Immature natural killer cell (primary cell): ENCODE measurements around the gene TMEM232. TPM values are rescaled to one million over a fixed set of nuclear protein-coding genes. Genes with fewer than 3 reads are reported as not detected.

Source experiments
- DNase-seq, 3 donors: peaks; one replicate each; pipeline ENCODE4 v3.0.0; 2022; ENCODE audit warnings: mixed read lengths in 1 of 3
- H3K27ac Mint-ChIP-seq, 6 donors: one replicate each; pipeline ENCODE4 v1.8.0; 2020; ENCODE audit warnings: mixed read lengths in 6 of 6, mild to moderate bottlenecking in 5 of 6, inconsistent platforms in 4 of 6, moderate library complexity in 3 of 6
- H3K27me3 Mint-ChIP-seq, 3 donors: one replicate each; pipeline ENCODE4 v1.8.0; 2020 to 2021; ENCODE audit warnings: low read depth in 3 of 3, mild to moderate bottlenecking in 3 of 3, mixed read lengths in 3 of 3, moderate library complexity in 3 of 3, inconsistent platforms in 1 of 3
- H3K36me3 Mint-ChIP-seq, 3 donors: one replicate each; pipeline ENCODE4 v1.8.0; 2020; ENCODE audit warnings: mixed read lengths in 3 of 3, inconsistent platforms in 2 of 3, mild to moderate bottlenecking in 2 of 3
- H3K4me1 Mint-ChIP-seq, 2 donors: one replicate each; pipeline ENCODE4 v1.8.0; 2020; ENCODE audit warnings: inconsistent platforms in 2 of 2, mild to moderate bottlenecking in 2 of 2, mixed read lengths in 2 of 2, moderate library complexity in 1 of 2
- H3K4me3 Mint-ChIP-seq, 5 donors: one replicate each; pipeline ENCODE4 v1.8.0; 2020; ENCODE audit warnings: mild to moderate bottlenecking in 5 of 5, mixed read lengths in 5 of 5, inconsistent platforms in 3 of 5, moderate library complexity in 3 of 5
- H3K9me3 Mint-ChIP-seq, 6 donors: one replicate each; pipeline ENCODE4 v1.8.0; 2020; ENCODE audit warnings: mild to moderate bottlenecking in 6 of 6, mixed read lengths in 6 of 6, inconsistent platforms in 4 of 6, moderate library complexity in 3 of 6
- polyA plus RNA-seq, 3 donors: library from polyadenylated mRNA; unstranded; fragments of 300-500 nt; fragmentation: Illumina TruSeq; gene quantifications; one replicate each; pipeline ENCODE4 v1.2.3, GENCODE V29; 2021

TMEM232 gene
- polyA plus RNA-seq, 3 donors from 2014 or later, result not detected

DNA sequence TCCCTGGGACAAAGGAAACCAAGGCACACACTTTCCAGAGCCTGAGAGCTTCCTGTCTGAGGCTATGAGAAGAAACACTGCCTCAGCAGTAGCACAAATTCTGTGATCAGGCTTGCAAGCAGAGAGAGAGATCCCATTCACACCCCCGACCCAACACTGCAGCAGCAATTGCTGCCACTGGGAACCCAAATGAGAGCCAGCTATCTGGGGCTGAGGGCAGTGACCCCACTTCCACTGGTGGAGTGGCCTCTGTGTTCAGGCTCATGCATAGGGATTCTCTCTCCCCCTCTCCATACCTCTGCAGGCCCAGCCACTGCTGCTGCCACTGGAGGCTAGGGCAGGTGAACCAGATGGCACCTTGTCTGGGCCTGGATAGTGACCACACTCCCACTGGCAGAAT is 95.2 kb downstream of the TMEM232 start:
- H3K4me3 Mint-ChIP-seq, result no peak overlapping the region
- no peaks in the 10 kb centered on the region for H3K4me1 Mint-ChIP-seq
- peaks cover 0 to 3% (median 0%) of the 10 kb centered on the region in 3 donors for H3K27me3 Mint-ChIP-seq
- peaks cover 0 to 8% (median 2%) of the 10 kb centered on the region in 6 donors for H3K9me3 Mint-ChIP-seq
- no peaks in the 10 kb centered on the region for H3K36me3 Mint-ChIP-seq
- no peak overlapping the region for H3K27ac Mint-ChIP-seq
- no peak for DNase-seq

DNA sequence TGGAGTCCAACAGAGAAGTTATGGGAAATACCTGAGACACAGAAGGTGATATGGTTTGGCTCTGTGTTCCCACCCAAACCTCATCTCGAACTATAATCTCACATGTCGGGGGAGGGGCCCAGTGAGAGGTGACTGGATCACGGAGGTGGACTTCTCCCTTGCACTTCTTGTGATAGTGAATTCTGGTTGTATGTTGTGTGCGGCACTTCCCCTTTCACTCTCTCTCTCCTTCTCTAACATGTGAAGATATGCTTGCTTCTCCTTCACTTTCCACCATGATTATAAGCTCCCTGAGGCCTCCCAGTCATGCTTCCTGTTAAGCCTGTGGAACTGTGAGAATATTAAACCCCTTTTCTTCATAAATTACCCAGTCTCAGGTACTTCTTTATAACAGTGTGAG is 96.1 kb downstream of the TMEM232 start:
- DNase-seq, result no peak
- Mint-ChIP-seq H3K9me3 (peaks cover 0 to 8% (median under 1%) of the 10 kb centered on the region in 6 donors), H3K4me3 (no peak overlapping the region), H3K4me1 (no peaks in the 10 kb centered on the region), H3K27me3 (peaks cover 0 to 3% (median 0%) of the 10 kb centered on the region in 3 donors), H3K27ac (no peak overlapping the region), H3K36me3 (no peaks in the 10 kb centered on the region)

DNA sequence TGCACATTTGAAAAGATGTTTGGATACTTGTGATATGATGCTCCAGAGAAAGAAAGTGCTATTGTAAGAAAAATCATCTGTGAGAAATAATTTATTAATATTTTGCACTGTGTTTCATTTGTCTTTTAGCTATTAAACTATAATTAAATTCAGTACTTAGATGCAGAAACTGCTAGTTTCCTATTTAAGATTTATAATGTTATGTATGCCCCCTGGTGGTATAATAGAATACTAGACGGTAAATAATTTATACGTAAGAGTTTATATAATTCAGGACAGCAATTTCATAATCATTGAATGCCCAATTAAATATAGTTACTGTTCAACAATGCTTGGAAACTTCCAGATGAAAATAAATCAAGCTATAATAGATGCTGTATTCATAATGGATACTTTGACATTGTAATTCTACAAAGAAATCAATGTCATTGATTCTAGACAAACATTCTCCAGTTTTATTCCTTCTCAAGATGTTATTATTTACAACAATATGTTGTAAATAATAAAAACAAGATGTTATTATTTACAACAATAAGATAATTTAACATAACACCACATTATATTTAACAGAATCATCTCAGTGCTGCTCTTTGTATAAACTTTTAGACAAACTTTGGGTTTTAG is 101.0 kb downstream of the TMEM232 start:
- DNase-seq, result peak in 2 of 3 donors; percentile 2
- H3K9me3 Mint-ChIP-seq, result peaks cover 0 to 2% (median 0%) of the 10 kb centered on the region in 6 donors
- no peaks in the 10 kb centered on the region for H3K4me1 Mint-ChIP-seq
- H3K36me3 Mint-ChIP-seq, result no peaks in the 10 kb centered on the region
- H3K27me3 Mint-ChIP-seq, result peaks cover 0 to 3% (median 2%) of the 10 kb centered on the region in 3 donors
- H3K4me3 Mint-ChIP-seq, result no peak overlapping the region
- H3K27ac Mint-ChIP-seq, result no peak overlapping the region

DNA sequence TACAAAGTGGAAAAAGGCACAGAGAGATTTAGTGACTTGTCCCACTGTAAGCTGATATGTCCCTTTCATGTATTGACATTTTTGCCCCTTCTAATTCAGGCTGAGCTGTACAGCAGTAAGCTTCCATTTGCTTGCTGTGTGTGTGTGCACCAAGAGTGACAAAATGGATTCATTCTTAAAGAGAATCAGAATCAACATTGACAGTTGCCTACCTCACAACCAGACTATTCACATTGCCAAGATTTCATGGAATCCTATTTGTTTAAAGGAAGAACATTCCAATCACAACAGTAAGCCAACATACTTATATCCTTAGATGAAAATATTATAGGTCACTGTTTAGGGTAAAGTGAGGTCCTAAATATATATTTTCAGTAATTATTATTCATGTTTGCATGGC is 102.6 kb downstream of the TMEM232 start:
- H3K36me3 Mint-ChIP-seq, result no peaks in the 10 kb centered on the region
- no peak overlapping the region for H3K4me3 Mint-ChIP-seq
- peaks cover 0 to 2% (median 0%) of the 10 kb centered on the region in 6 donors for H3K9me3 Mint-ChIP-seq
- no peak overlapping the region for H3K27ac Mint-ChIP-seq
- no peaks in the 10 kb centered on the region for H3K4me1 Mint-ChIP-seq
- H3K27me3 Mint-ChIP-seq, result peaks cover 0 to 2% (median 0%) of the 10 kb centered on the region in 3 donors
- DNase-seq, result no peak

DNA sequence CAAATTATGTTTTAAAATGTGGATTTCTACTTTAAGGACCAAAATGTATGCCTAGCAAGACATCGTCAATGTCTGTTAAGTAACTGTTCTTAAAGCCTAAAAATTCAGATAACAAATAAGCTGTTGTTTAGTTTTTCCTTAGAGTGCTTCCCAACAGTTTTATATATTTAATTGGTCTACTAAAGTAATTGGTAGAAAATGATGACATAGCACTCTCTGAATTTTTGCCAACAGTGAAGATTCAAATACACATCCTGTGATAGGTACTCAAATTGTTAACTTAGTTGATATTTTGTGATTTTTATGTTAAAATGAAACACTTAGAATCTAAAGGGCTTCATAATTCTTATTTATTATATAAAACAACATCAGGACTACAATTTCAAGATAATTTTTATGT is 107.5 kb downstream of the TMEM232 start:
- no peaks in the 10 kb centered on the region for H3K4me1 Mint-ChIP-seq
- H3K36me3 Mint-ChIP-seq, result no peaks in the 10 kb centered on the region
- H3K27me3 Mint-ChIP-seq, result peaks cover 0 to 2% (median 0%) of the 10 kb centered on the region in 3 donors
- peaks cover 0 to 4% (median under 1%) of the 10 kb centered on the region in 6 donors for H3K9me3 Mint-ChIP-seq
- no peak overlapping the region for H3K4me3 Mint-ChIP-seq
- no peak overlapping the region for H3K27ac Mint-ChIP-seq
- DNase-seq, result no peak

DNA sequence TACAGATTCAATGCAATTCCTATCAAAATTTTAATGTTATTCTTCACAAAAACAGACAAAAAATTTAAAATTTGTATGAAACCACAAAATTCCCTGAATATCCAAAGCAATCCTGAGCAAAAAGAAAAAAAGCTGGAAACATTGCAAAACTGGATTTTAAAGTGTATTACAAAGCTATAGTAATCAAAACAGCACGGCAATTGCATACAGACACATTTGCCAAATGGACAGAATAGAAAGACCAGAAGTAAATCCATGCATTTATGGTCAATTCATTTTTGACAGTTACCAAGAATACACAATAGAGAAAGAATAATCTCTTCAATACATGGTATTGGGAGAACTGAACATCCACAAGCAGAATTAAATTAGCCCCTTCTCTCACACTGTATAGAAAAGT is 110.5 kb downstream of the TMEM232 start:
- Mint-ChIP-seq H3K27me3 (peaks cover 0 to 2% (median 0%) of the 10 kb centered on the region in 3 donors), H3K4me3 (no peak overlapping the region), H3K9me3 (peaks cover 0 to 6% (median 2%) of the 10 kb centered on the region in 6 donors), H3K27ac (no peak overlapping the region), H3K4me1 (no peaks in the 10 kb centered on the region), H3K36me3 (no peaks in the 10 kb centered on the region)
- DNase-seq, result no peak

DNA sequence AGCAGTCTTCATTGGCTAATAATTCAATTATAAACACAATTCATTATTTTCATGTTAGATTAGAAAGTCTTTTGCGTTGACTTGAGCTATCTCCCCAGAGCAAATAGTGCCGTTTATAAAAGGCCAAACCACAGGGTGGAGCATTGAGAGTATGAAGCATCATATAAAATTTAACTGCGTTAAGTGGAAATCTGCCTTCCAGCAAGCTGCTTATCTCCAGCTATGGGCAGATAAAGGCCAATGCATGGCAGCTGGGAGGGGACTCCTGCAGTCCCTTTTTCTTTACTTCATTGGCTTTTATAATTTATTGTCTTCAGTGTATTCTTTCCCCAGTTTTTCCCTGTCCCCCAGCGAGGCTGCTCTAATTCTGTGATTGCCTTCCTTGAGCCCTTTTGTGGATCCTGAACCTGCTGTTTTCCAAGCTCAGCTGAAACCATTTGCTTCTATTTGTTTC is 113.7 kb downstream of the TMEM232 start:
- H3K4me3 Mint-ChIP-seq, result no peak overlapping the region
- no peak for DNase-seq
- H3K9me3 Mint-ChIP-seq, result peaks cover 0 to 6% (median 2%) of the 10 kb centered on the region in 6 donors
- H3K27me3 Mint-ChIP-seq, result peaks cover 0 to 2% (median 0%) of the 10 kb centered on the region in 3 donors
- no peak overlapping the region for H3K27ac Mint-ChIP-seq
- H3K4me1 Mint-ChIP-seq, result no peaks in the 10 kb centered on the region
- no peaks in the 10 kb centered on the region for H3K36me3 Mint-ChIP-seq

DNA sequence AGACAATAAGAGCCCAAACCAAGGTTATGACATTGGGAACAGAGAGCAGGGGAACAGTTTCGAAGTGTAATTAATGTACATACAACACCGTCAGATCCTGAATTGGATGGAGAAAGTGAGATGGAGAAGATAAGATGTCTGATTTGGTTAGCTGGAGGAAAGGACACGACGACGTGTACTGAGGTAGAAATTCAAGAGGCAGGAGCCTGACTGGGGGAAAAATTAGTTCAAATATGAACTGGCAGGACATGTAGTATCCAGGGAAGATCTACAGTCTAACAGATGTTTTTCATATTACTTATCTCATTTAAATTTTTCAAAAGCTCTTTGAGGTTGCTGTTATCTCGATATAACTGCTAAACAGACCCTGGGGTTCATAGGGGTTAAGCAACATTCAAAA is 114.7 kb downstream of the TMEM232 start:
- H3K4me3 Mint-ChIP-seq, result no peak overlapping the region
- H3K9me3 Mint-ChIP-seq, result peaks cover 0 to 6% (median 3%) of the 10 kb centered on the region in 6 donors
- no peaks in the 10 kb centered on the region for H3K4me1 Mint-ChIP-seq
- H3K27me3 Mint-ChIP-seq, result peaks cover 0 to 2% (median 0%) of the 10 kb centered on the region in 3 donors
- H3K36me3 Mint-ChIP-seq, result no peaks in the 10 kb centered on the region
- no peak overlapping the region for H3K27ac Mint-ChIP-seq
- DNase-seq, result no peak

DNA sequence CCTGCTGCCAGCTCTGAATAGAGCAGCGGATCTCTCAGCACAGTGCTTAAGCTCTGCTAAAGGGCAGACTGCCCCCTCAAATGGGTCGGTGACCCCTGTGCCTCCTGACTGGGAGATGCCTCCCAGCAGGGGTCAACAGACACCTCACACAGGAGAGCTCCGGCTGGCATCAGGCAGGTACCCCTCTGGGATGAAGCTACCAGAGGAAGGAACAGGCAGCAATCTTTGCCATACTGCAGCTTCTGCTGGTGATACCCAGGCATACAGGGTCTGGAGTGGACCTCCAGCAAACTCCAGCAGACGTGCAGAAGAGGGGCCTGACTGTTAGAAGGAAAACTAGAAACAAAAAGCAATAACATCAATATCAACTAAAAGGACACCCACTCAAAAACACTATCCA is 131.6 kb downstream of the TMEM232 start:
- peaks cover 0 to 3% (median 0%) of the 10 kb centered on the region in 3 donors for H3K27me3 Mint-ChIP-seq
- H3K9me3 Mint-ChIP-seq, result peaks cover 7 to 23% (median 14%) of the 10 kb centered on the region in 6 donors
- H3K4me3 Mint-ChIP-seq, result no peak overlapping the region
- no peak overlapping the region for H3K27ac Mint-ChIP-seq
- no peaks in the 10 kb centered on the region for H3K4me1 Mint-ChIP-seq
- H3K36me3 Mint-ChIP-seq, result no peaks in the 10 kb centered on the region
- no peak for DNase-seq

DNA sequence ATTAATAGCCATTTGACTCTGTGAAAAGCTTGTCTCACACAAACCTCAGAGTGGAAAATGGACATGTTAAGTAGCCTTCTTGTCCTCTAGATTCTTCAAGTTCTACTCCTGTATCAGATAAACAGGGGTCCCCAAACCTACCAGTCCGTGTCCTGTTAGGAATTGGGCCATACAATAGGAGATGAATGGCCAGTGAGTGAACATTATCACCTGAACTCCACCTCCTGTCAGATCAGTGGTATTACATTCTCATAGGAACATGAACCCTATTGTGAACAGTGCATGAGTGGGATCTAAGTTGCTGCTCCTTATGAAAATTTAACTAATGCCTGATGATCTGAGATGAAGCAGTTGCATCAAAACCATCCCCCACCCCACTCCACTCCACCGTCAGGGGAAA is 136.3 kb downstream of the TMEM232 start:
- no peak for DNase-seq
- Mint-ChIP-seq H3K27ac (no peak overlapping the region), H3K4me1 (no peaks in the 10 kb centered on the region), H3K4me3 (no peak overlapping the region), H3K27me3 (peaks cover 0 to 2% (median 0%) of the 10 kb centered on the region in 3 donors), H3K9me3 (peaks cover 3 to 8% (median 5%) of the 10 kb centered on the region in 6 donors), H3K36me3 (no peaks in the 10 kb centered on the region)

DNA sequence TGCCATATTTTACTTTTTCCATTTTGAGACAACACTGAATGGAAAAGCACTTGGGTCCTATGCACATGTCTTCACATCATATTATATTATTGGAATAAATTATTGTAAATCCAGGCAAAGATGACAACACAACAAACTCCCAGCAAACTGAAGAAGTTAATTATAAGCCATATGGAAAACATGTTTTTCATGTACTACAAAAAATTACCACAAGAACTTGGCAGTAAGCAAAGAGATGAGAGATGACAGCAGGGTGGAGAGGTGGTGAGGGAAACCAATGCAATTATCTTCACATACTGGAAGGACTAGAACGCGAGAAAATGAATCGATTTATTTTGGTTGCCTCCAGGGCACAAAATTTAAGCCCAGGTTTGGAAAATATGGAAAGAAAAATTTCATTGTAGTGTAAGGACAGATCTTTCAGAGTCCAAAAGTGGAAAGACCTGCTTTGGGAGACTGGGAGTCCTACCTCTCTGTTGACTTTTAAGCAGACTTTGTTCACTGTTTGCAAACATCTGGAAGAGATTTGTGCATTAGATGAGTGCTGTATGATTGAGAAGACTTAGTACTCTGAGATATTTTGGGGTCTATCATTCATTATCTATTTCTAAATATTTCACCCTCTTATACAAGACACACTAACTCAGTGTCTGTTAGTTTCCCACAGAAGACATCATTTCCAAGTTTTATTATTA is 138.0 kb downstream of the TMEM232 start:
- H3K4me3 Mint-ChIP-seq, result no peak overlapping the region
- no peaks in the 10 kb centered on the region for H3K4me1 Mint-ChIP-seq
- H3K9me3 Mint-ChIP-seq, result peaks cover 1 to 5% (median 3%) of the 10 kb centered on the region in 6 donors
- peaks cover 0 to 2% (median 0%) of the 10 kb centered on the region in 3 donors for H3K27me3 Mint-ChIP-seq
- H3K27ac Mint-ChIP-seq, result no peak overlapping the region
- DNase-seq, result no peak
- H3K36me3 Mint-ChIP-seq, result no peaks in the 10 kb centered on the region

DNA sequence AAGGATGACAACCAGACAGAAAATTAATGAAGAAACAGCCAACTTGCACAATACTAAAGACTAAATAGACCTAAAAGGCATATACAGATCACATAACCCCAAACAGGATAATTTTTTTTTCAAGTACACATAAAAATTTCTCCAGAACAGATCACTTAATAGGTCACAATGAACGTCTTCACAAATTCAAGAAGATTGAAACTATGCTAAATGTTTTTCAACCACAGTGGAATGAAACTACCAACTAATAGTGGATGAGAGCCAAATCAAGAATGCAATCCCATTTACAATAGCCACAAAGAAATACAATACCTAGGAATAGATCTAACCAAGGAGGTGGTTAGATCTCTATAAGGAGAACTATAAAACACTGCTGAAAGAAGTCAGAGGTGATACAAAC is 145.8 kb downstream of the TMEM232 start:
- Mint-ChIP-seq H3K27me3 (peaks cover 0 to 2% (median 2%) of the 10 kb centered on the region in 3 donors), H3K36me3 (no peaks in the 10 kb centered on the region), H3K27ac (no peak overlapping the region), H3K4me1 (no peaks in the 10 kb centered on the region), H3K9me3 (peaks cover 0 to 18% (median 8%) of the 10 kb centered on the region in 6 donors), H3K4me3 (no peak overlapping the region)
- no peak for DNase-seq

DNA sequence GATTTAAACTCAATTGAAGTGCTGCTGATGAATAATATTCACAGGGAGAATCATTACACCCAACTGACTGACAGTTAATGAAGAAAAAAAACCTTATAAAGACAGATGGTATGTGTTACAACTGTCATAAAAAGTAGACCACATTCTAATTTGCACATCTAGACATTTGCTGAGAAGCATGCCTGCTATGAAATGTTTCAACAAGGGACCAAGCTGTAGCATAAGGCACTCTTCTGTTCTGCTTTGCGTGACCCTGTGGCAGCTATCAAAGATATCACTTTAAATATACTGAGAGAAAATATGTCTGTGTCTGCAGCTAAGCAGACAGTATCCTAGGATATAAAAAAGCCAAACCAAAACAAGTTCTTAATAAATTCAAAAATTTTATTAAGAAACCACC is 153.7 kb downstream of the TMEM232 start:
- H3K36me3 Mint-ChIP-seq, result no peaks in the 10 kb centered on the region
- no peak overlapping the region for H3K4me3 Mint-ChIP-seq
- peaks cover 4 to 15% (median 8%) of the 10 kb centered on the region in 6 donors for H3K9me3 Mint-ChIP-seq
- no peaks in the 10 kb centered on the region for H3K4me1 Mint-ChIP-seq
- no peak overlapping the region for H3K27ac Mint-ChIP-seq
- DNase-seq, result no peak
- peaks cover 0 to 2% (median 2%) of the 10 kb centered on the region in 3 donors for H3K27me3 Mint-ChIP-seq

DNA sequence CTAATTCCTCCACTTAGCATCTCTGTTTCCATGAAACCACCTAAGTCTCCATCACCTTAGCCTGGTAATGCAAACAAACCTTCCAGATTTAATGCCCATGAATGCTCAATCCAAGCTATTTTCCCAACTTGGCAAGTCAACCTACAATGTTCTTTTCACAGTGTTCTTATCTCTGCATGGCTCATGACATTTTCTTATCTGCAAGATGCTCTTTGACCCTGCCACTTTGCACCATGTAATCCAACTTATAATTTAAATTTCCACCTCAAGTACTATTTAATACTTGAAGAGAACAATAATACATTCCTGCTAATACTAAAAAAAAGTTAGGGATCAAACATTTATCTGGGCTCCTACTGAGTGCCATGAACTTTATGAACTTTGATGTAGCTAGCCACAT is 164.3 kb downstream of the TMEM232 start:
- Mint-ChIP-seq H3K27me3 (no peaks in the 10 kb centered on the region), H3K4me3 (no peak overlapping the region), H3K4me1 (no peaks in the 10 kb centered on the region), H3K36me3 (no peaks in the 10 kb centered on the region), H3K9me3 (peaks cover 0 to 24% (median 6%) of the 10 kb centered on the region in 6 donors), H3K27ac (no peak overlapping the region)
- no peak for DNase-seq
